GM19035 (cell line): ENCODE data around the gene PIK3R3.

Source experiments
- ATAC-seq: cut with Tn5 transposase; IDR thresholded peaks from one replicate; pipeline ENCODE4 v1.9.1; 2021; ENCODE audit not compliant: unreplicated experiment

The PIK3R3 gene

GRCh38 chr1:46158312-46159281 is 26.2 kb upstream of the PIK3R3 start:
- no peak for ATAC-seq

DNA sequence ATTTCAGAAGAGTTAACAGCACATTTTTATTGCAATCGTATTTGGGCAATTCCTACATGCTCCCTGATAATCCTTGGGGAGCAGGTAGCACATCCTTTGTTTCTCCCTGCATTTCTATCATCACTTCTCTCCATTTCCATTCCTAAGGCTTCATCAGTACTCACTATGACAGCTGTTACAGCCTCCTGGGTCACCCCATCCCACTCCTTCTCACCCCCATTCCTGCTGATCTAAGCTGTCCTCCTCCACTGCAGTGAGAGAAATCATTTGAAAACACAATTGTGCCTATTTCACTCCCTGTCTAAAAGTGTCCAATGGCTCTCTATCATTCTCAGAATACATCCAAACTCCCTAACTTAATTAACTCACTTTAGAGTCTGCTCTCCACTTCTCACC is 25.5 kb upstream of the PIK3R3 start:
- no peak for ATAC-seq

DNA sequence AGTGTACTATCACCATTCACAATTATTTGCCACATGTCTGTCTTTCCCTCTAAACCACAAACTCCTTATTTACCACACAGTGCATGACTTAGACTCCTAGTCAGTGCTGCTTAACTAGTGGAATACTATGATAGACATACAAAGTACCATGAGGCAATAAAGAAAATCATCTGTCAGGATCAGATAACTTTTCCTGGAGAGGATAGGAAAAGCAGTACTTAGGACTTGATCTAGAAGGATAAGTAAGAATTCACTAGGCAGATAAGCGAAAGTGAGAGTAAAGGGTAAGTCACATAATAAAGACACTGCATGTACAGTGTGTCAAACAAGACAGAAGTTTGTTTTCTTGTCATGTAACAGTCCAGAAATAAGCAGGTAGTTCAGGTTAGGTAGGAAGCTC is 21.3 kb upstream of the PIK3R3 start:
- no peak for ATAC-seq

DNA sequence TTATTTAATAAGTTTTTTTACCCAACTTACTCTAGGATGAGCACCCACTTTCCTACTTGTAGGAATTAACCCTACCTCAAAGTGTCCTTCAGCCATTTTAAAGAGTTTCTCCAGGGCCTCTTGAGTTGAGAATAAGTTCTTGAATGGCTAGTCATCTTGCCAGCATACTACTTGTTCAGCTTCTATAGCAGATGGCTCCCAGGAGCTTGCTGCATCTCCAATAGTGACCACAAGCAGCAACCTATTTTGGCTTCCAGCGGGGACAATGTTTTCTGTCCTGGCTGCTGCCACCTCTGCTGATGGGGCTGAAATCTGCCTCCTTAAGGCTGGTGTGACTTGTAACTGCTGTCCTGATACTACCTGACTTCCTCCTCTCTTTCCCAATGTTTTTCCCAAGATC is 20.8 kb upstream of the PIK3R3 start:
- no peak for ATAC-seq

- no peak for ATAC-seq
These were observed 19.6 kb upstream of the PIK3R3 start for GRCh38 chr1:46152016-46152415.

DNA sequence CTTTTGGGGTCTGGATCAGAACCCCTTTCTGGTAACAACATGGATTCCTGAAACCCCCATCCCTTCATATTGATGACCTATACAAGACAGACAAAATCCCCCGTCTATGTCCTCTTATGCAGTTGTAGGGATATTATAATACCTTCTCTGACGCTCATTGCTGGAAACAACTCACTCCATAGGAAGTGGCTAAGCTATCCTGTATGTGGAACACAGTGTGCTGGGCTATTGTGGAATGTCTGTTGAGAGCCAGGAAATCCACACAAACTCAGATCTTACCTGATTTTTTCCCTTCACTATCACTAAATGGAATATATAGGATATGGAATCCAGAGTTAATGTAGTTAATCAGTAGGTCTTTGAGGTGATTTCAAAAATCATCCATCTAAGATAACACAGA is 17.7 kb upstream of the PIK3R3 start:
- ATAC-seq, result no peak

DNA sequence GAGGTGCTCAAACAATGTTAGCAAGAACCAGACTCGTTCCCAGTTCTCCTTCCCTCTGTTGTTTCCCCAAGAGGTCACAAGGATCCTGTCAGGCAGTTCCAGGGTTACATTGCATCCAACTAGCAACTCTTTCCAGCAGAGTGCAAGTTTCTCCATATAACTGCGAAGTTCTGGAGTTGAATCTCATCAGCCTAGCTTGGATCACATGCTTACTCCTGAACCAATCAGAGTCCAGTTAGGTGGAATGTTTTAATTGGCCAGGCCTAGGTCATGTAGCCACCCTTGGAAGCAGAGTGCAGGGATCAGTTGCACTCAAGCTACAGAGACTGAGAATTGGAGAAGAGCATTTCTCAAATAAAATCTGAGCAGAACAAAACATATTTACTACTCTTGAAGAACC is 15.9 kb upstream of the PIK3R3 start:
- ATAC-seq, result no peak

GRCh38 chr1:46137916-46138315 is 5.5 kb upstream of the PIK3R3 start:
- ATAC-seq, result no peak

DNA sequence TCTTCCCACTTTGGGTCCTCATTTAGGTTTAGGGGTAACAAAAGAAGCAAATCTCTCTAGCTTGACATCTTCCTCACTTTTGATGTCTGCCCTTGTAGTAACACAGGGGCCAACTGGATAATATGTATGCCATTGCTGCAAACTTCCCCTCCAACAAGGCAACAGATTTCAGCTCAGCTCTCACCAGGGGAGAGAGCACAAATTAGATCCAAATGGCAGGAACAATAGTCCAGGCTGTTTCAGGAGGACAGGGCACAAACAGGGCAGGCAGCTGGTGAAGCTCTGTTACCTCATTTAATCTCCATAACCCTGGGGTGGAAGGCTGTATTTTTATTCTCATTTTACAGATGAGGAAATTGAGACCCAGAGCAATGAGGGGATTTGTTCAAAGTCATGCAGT is 4.3 kb upstream of the PIK3R3 start:
- ATAC-seq, result no peak

- no peak for ATAC-seq
These were observed 2.4 kb upstream of the PIK3R3 start for GRCh38 chr1:46134660-46135331.

GRCh38 chr1:46133781-46134350 is 1.4 kb upstream of the PIK3R3 start:
- ATAC-seq, result no peak

GRCh38 chr1:46133181-46133658 is 791 bp upstream of the PIK3R3 start:
- ATAC-seq, result peak; percentile 49

GRCh38 chr1:46131712-46132528 is 509 bp downstream of the PIK3R3 start:
- ATAC-seq, result no peak

DNA sequence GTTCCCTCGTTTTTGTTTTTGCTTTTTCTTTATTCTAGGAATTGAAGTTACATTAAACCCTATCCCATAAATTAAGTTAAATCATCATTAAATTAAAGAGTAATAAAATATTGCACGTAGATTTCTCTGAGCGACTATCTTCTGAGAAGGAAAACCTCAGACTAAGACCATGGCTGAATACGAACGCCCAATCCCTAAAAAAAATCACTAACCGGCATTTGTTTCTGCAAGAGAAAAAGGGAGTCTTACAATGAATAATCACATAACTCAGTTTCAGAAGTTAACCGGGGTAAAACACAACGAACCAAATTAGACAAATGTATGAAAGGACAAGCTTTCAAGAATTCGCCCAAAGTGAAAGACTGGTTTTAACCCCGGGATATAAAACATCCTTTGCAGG is 1.3 kb downstream of the PIK3R3 start:
- ATAC-seq, result no peak

DNA sequence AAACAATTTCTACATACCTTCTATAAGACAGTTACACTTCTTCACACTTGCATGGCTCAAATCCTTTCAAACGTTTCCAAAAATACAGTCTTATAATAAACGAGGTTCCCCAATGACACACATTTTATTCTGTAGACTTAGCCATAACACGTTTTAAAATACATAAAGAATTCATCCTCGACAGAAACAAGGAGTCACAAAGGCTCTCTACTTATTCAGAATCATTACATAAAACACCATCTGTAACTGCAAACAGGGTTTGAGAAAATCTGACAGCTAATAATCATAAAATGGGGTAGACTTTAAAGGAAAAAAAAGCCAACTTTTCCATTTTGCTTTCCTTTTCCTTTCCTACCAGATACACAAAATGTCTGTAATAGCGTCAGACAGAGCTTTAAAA is 1.8 kb downstream of the PIK3R3 start:
- ATAC-seq, result no peak

- ATAC-seq, result no peak
These were observed 2.3 kb downstream of the PIK3R3 start for GRCh38 chr1:46130121-46130520.

- no peak for ATAC-seq
These were observed 4.1 kb downstream of the PIK3R3 start for GRCh38 chr1:46128344-46128743.

GRCh38 chr1:46118856-46119255 is 13.6 kb downstream of the PIK3R3 start:
- ATAC-seq, result no peak

- no peak for ATAC-seq
These were observed 14.5 kb downstream of the PIK3R3 start for GRCh38 chr1:46117810-46118494.

DNA sequence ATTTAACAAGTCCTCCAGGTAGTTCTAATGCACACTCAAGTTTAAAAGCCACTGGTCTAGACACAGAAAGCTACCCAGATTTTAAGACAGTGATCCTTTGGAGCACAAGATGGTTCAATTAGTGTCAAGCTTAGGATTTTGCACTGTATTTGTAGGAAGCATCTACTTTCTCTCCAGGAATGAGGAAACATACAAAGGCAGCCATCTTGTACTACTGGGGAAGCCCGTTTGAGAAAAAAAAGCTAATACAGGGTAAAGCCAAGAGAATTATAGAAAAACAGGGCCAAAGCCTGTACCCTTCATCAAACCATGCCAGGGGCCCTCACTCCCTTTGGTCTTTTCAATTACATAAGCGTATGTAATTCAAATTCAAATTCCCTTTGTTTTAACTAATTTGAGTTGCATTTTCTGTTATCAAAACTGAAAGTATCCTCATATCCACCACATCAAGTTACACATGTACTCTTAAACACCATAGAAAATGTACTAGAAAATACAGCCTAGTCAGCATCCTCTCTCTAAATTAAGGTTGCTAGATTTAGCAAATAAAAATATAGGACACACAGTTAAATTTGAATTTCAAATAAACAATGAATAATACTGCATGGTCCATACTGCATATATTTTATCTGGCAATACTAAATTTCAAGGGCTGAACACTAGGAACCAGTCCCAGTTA is 17.4 kb downstream of the PIK3R3 start:
- no peak for ATAC-seq
